Karpas-422 (cell line): Measurements from ENCODE around the gene SIGLEC7. TPM values are rescaled to one million over a fixed set of nuclear protein-coding genes. Genes with fewer than 3 reads are reported as not detected.
"Not testable (repeated sequence)": the region's sequence is repeated elsewhere in the genome, so short reads cannot be mapped to it uniquely, and the experiment has no call there.

Source experiments
- DNase-seq: peaks from one replicate; pipeline ENCODE4 v3.0.0-alpha.2; 2015
- H2AFZ ChIP-seq: fragments of 200-600 bp; sonication (generic); 2 replicates; pipeline ENCODE4 v1.6.1; 2014; ENCODE audit warnings: antibody characterized with exemption, low read length, mixed read lengths
- H3K27ac ChIP-seq: fragments of 200-600 bp; sonication (generic); 2 replicates; pipeline ENCODE4 v1.5.1; 2014; ENCODE audit warnings: mild to moderate bottlenecking, low read length, moderate library complexity
- H3K27me3 ChIP-seq: fragments of 200-600 bp; sonication (generic); 2 replicates; pipeline ENCODE4 v1.6.1; 2014; ENCODE audit warnings: low read length, mixed read lengths
- H3K36me3 ChIP-seq: fragments of 200-600 bp; sonication (generic); 2 replicates; pipeline ENCODE4 v1.6.1; 2014; ENCODE audit warnings: low read length, mixed read lengths; ENCODE audit not compliant: insufficient read depth
- H3K4me1 ChIP-seq: fragments of 200-600 bp; sonication (generic); 2 replicates; pipeline ENCODE4 v1.6.1; 2014; ENCODE audit warnings: mild to moderate bottlenecking, low read length, mixed read lengths
- H3K4me2 ChIP-seq: fragments of 200-600 bp; sonication (generic); 2 replicates; pipeline ENCODE4 v1.6.1; 2014; ENCODE audit warnings: low read length, low read depth, mild to moderate bottlenecking; ENCODE audit not compliant: poor library complexity, severe bottlenecking
- H3K4me3 ChIP-seq: fragments of 200-600 bp; sonication (generic); 2 replicates; pipeline ENCODE4 v1.5.1; 2014; ENCODE audit warnings: mild to moderate bottlenecking, antibody characterized with exemption, low read length, mixed read lengths
- H3K79me2 ChIP-seq: fragments of 200-600 bp; sonication (generic); 2 replicates; pipeline ENCODE4 v1.6.1; 2014; ENCODE audit warnings: mild to moderate bottlenecking, low read length, mixed read lengths
- H3K9ac ChIP-seq: fragments of 200-600 bp; sonication (generic); 2 replicates; pipeline ENCODE4 v1.6.0; 2014; ENCODE audit warnings: low read length
- H3K9me2 ChIP-seq: fragments of 200-600 bp; sonication (generic), shearing (Covaris generic); replicated peaks from 2 replicates; pipeline ENCODE4 v1.6.0; 2014; ENCODE audit warnings: mild to moderate bottlenecking, low read length, moderate library complexity; ENCODE audit not compliant: insufficient read depth
- H3K9me3 ChIP-seq: fragments of 300-700, 200-600 bp; sonication (generic); 2 replicates; pipeline ENCODE4 v1.6.1; 2014; ENCODE audit warnings: low read length, mixed read lengths
- H4K20me1 ChIP-seq: fragments of 200-600 bp; sonication (generic); 2 replicates; pipeline ENCODE4 v1.6.1; 2014; ENCODE audit warnings: mild to moderate bottlenecking, antibody characterized with exemption, low read length, low read depth; ENCODE audit not compliant: insufficient read depth
- total RNA-seq: library from RNA; depleted of rRNA; stranded (reverse); fragments of >200 nt; shearing (Covaris generic); gene quantifications from 2 replicates; pipeline ENCODE4 v1.2.3, GENCODE V29; 2014; ENCODE audit warnings: low replicate concordance

SIGLEC7 gene
- total RNA-seq, 1 experiment from 2014 or later, result not detected

DNA sequence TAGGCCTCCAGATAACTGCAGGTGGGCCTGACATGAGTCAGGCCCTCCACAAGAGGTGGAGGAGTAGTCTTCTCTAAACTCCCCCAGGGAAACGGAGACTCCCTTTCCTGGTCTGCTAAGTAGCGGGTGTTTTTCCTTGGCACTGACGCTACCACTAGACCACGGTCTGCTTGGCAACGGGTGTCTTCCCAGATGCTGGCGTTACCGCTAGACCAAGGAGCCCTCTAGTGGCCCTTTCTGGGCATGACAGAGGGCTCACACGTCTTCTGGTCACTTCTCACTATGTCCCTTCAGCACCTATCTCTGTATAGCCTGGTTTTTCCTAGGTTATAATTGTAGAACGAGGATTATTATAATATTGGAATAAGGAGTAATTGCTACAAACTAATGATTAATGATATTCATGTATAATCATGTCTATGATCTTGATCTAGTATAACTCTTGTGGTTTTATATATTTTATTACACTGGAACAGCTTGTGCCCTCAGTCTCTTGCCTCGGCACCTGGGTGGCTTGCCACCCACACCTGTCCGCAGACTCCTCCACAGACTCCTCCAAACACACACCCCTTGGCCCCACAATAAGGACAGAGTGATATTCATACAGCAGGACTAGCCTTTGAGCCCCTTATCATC is 27.3 kb downstream of the SIGLEC7 start:
- H3K9me3 ChIP-seq, H3K9me2 ChIP-seq, H3K79me2 ChIP-seq, H4K20me1 ChIP-seq, H3K4me3 ChIP-seq, H2AFZ ChIP-seq, H3K9ac ChIP-seq, H3K4me2 ChIP-seq, H3K36me3 ChIP-seq, H3K4me1 ChIP-seq, H3K27me3 ChIP-seq, H3K27ac ChIP-seq: not testable (repeated sequence)
- DNase-seq, result peak; percentile 84

DNA sequence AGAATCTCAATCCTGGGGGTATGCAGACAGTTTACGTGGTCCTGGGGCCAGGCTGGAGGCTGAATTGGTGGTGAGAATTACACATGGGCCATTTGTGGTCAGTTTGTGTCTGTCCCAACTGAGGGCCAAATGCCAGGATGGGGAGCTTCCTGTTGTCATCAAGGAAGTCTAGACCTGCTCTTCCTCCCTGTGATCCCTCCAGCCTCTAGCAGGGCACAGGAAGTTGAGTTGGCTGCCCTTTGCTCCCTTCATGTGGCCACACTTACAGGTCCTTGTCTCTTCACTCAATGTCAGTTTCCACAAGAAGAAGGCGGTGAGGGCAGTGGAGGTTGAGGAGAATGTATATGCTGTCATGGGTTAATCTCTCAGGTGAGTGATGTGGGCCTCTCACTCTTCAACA is 30.1 kb downstream of the SIGLEC7 start:
- H3K27ac ChIP-seq, result no peak overlapping the region

DNA sequence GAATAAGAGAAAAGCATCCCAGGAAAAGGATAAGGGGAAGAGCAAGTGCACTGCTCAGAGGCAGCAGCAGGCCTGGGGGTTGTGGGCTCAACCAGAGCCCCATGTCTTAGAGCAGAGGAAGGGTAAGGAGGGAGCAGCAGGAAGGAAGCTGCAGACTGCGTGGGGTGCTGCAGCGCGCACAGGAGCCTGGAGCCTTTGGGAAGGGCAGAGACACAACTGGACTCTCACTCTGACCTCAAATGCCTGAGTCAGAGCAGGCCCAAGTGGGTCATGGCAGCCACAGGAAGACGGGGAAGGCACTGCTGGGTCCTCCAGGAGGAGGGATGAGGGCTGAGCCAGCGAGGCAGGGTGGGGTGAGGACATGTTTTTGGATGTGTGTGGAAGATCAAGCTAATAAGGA is 31.6 kb downstream of the SIGLEC7 start:
- DNase-seq, result no peak
- Histone ChIP-seq H4K20me1 (no peaks in the 10 kb centered on the region), H3K79me2 (no peaks in the 10 kb centered on the region), H3K9ac (no peak overlapping the region), H2AFZ (no peak overlapping the region), H3K27me3 (peaks cover 3% of the 10 kb centered on the region; the same call in 1 of the 2 replicates), H3K9me3 (no peaks in the 10 kb centered on the region), H3K27ac (no peak overlapping the region), H3K4me3 (no peak overlapping the region), H3K4me2 (no peak overlapping the region), H3K36me3 (no peaks in the 10 kb centered on the region), H3K9me2 (no peaks in the 10 kb centered on the region), H3K4me1 (no peaks in the 10 kb centered on the region)

More for the DNA sequence above, 30.1 kb downstream of the SIGLEC7 start:
- H2AFZ ChIP-seq, result no peak overlapping the region
- no peaks in the 10 kb centered on the region for H3K4me1 ChIP-seq
- H3K36me3 ChIP-seq, result no peaks in the 10 kb centered on the region
- no peak overlapping the region for H3K9ac ChIP-seq
- no peaks in the 10 kb centered on the region for H3K9me2 ChIP-seq
- no peak overlapping the region for H3K4me3 ChIP-seq
- H3K4me2 ChIP-seq, result no peak overlapping the region
- H3K9me3 ChIP-seq, result no peaks in the 10 kb centered on the region
- H4K20me1 ChIP-seq, result no peaks in the 10 kb centered on the region
- no peaks in the 10 kb centered on the region for H3K27me3 ChIP-seq
- DNase-seq, result no peak
- no peaks in the 10 kb centered on the region for H3K79me2 ChIP-seq

DNA sequence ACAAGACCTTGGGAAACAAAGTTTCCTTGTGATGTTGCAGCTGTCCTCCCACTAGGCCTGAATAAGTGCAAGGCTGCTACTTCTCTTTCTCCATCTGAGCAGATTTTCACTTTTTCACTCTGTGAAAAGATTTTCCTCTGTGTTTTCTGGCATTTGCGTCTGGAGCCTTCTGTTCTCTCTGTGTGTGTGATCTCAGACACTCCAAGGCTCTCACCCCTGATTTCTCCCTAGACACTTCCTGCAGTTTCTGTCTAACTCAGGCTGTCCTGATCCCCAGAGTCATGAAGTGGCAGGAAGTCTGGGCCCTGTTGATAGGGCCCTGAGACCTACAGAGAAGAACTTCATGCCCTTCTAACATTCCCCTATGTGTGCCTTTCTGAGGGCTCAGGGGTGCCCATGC is 37.2 kb downstream of the SIGLEC7 start:
- Histone ChIP-seq H3K9me2 (no peaks in the 10 kb centered on the region), H3K4me1 (no peaks in the 10 kb centered on the region), H3K27me3 (peaks cover 3% of the 10 kb centered on the region; the same call in 1 of the 2 replicates), H3K79me2 (no peaks in the 10 kb centered on the region), H3K4me3 (no peak overlapping the region), H2AFZ (no peak overlapping the region), H3K27ac (no peak overlapping the region), H3K4me2 (no peak overlapping the region), H3K9ac (no peak overlapping the region), H3K36me3 (no peaks in the 10 kb centered on the region), H4K20me1 (no peaks in the 10 kb centered on the region), H3K9me3 (no peaks in the 10 kb centered on the region)
- DNase-seq, result no peak

DNA sequence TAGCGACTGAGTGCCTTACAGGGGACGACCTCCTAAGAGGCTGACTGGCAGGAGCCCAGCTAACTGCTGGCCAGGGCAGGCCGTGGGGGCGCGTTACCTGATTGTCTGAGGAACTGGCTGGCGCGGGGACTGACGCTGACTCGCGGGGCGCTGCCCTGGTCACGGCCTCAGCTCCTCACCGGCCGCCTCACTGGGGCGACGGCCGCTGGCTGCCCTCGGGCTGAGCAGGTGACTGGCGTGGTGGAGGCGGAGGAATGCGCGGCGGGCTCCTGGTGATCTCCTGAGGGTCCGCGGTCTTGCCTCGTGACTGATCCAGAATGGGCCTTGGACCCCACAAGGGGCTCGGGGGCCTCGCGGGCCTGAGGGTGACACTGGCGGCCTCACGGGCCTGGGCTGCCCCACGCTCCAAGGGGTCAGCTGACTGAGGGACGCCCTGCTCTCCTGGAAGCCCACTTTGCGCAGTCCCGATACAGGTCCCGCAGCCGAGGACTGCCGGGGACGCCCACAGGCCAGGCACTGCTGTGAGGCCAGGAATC is 39.3 kb downstream of the SIGLEC7 start:
- Histone ChIP-seq H3K9ac (no peak overlapping the region), H3K27ac (no peak overlapping the region), H3K27me3 (peaks cover 3% of the 10 kb centered on the region; the same call in 1 of the 2 replicates), H3K36me3 (no peaks in the 10 kb centered on the region), H4K20me1 (no peaks in the 10 kb centered on the region), H3K9me3 (no peaks in the 10 kb centered on the region), H3K4me2 (no peak overlapping the region), H3K4me3 (no peak overlapping the region), H2AFZ (no peak overlapping the region), H3K4me1 (no peaks in the 10 kb centered on the region), H3K79me2 (no peaks in the 10 kb centered on the region), H3K9me2 (no peaks in the 10 kb centered on the region)
- no peak for DNase-seq

- no peaks in the 10 kb centered on the region for H3K9me3 ChIP-seq
- no peak overlapping the region for H3K27ac ChIP-seq
- no peak overlapping the region for H3K9ac ChIP-seq
- peaks cover 3% of the 10 kb centered on the region; the same call in 1 of the 2 replicates for H3K27me3 ChIP-seq
- no peak overlapping the region for H3K4me2 ChIP-seq
- no peaks in the 10 kb centered on the region for H3K9me2 ChIP-seq
- DNase-seq, result no peak
- no peak overlapping the region for H3K4me3 ChIP-seq
- no peak overlapping the region for H2AFZ ChIP-seq
- H3K36me3 ChIP-seq, result no peaks in the 10 kb centered on the region
- no peaks in the 10 kb centered on the region for H3K4me1 ChIP-seq
- no peaks in the 10 kb centered on the region for H4K20me1 ChIP-seq
- no peaks in the 10 kb centered on the region for H3K79me2 ChIP-seq
Measured at GRCh38 chr19:51181913-51182419, 39.9 kb downstream of the SIGLEC7 start.

DNA sequence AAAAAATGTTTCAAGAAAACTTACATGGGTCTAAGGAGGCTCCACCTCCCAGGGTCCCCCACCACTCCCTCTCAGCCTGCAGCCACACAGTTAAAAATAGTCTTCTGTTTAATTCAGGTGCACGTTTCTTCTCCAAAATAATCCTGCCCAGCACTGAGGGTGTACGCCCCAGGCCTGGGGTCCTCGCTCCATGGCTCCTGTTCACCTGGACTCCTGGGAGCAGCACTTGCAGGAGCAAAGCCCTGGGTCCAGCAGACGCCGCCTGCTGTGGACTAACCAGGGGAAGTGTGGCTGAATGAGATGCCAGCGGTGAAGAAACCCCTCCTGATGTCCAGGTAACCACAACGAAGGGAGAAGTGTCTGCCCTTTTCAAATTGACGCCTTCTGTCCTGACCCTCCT is 41.5 kb downstream of the SIGLEC7 start:
- peaks cover under 1% of the 10 kb centered on the region; the same call in 1 of the 2 replicates for H3K27me3 ChIP-seq

GRCh38 chr19:51185069-51185867 is 43.2 kb downstream of the SIGLEC7 start:
- Histone ChIP-seq H3K36me3 (no peaks in the 10 kb centered on the region), H3K79me2 (no peaks in the 10 kb centered on the region), H3K4me2 (no peak overlapping the region), H3K4me1 (no peaks in the 10 kb centered on the region), H3K9ac (no peak overlapping the region), H3K4me3 (no peak overlapping the region), H4K20me1 (no peaks in the 10 kb centered on the region), H3K9me3 (no peaks in the 10 kb centered on the region), H3K27ac (no peak overlapping the region), H3K27me3 (no peaks in the 10 kb centered on the region), H2AFZ (no peak overlapping the region), H3K9me2 (no peaks in the 10 kb centered on the region)
- DNase-seq, result no peak

More for the DNA sequence above, 41.5 kb downstream of the SIGLEC7 start:
- H3K9ac ChIP-seq, result no peak overlapping the region
- H3K4me2 ChIP-seq, result no peak overlapping the region
- no peaks in the 10 kb centered on the region for H4K20me1 ChIP-seq
- no peak for DNase-seq
- H3K4me1 ChIP-seq, result no peaks in the 10 kb centered on the region
- H3K9me2 ChIP-seq, result no peaks in the 10 kb centered on the region
- no peak overlapping the region for H3K4me3 ChIP-seq
- H2AFZ ChIP-seq, result no peak overlapping the region
- no peaks in the 10 kb centered on the region for H3K9me3 ChIP-seq
- H3K27ac ChIP-seq, result no peak overlapping the region
- H3K79me2 ChIP-seq, result no peaks in the 10 kb centered on the region
- H3K36me3 ChIP-seq, result no peaks in the 10 kb centered on the region
